22Rv1 (cell line): ENCODE measurements around the gene ALPL.

Experiments
- ZFX ChIP-seq: fragments of 450-650 bp; IDR thresholded peaks from 2 replicates; pipeline ENCODE4 v1.6.1; 2017; ENCODE audit warnings: antibody characterized with exemption, borderline replicate concordance
- TF ChIP-seq, protein P1 (sequence below): fragments of 450-650 bp; IDR thresholded peaks from 2 replicates; pipeline ENCODE4 v1.5.1; 2017; ENCODE audit warnings: mild to moderate bottlenecking

DNA sequence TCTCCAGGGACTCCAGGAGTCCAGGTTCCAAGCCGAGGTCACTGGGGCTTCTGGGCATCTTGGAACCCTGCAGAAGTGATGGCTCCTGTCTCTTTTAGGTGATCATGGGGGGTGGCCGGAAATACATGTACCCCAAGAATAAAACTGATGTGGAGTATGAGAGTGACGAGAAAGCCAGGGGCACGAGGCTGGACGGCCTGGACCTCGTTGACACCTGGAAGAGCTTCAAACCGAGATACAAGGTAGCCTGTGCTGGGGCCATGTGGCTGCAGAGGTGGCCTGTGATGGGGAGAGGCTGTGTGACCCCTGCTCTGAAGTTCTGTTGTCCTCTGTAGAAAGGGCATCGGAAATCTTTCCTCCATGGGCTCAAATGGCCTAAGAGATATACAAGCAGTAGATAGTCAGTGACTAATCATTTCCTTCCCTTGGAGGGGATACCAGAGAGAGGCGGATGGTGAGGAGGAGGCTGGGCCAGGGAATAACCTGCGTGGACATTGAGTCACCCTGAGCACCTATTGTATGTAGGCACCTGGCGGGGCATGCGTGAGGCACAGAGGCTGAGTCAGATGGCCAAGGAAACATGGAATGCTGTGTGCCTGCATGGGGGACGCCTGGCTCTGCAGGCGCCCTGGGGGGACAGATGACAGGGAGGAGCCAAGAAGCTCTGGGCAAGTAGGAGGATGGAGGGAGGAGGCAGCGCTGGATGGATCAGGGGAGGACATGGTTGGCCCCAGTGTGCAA, 59.0 kb downstream of the ALPL start:
- TF ChIP-seq, protein P1, sequence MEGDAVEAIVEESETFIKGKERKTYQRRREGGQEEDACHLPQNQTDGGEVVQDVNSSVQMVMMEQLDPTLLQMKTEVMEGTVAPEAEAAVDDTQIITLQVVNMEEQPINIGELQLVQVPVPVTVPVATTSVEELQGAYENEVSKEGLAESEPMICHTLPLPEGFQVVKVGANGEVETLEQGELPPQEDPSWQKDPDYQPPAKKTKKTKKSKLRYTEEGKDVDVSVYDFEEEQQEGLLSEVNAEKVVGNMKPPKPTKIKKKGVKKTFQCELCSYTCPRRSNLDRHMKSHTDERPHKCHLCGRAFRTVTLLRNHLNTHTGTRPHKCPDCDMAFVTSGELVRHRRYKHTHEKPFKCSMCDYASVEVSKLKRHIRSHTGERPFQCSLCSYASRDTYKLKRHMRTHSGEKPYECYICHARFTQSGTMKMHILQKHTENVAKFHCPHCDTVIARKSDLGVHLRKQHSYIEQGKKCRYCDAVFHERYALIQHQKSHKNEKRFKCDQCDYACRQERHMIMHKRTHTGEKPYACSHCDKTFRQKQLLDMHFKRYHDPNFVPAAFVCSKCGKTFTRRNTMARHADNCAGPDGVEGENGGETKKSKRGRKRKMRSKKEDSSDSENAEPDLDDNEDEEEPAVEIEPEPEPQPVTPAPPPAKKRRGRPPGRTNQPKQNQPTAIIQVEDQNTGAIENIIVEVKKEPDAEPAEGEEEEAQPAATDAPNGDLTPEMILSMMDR = no peak
- TF ChIP-seq ZFX = no peak
